SK-N-MC (cell line): Measurements from ENCODE around the gene NRXN3.

Experiments
- EZH2 ChIP-seq: fragments of 200-600 bp; sonication (generic); IDR thresholded peaks from one replicate; pipeline ENCODE4 v1.6.1; 2017; ENCODE audit warnings: antibody characterized with exemption
- FOXP2 ChIP-seq: optimal IDR thresholded peaks from 2 replicates; pipeline ENCODE3; 2011; ENCODE audit warnings: mild to moderate bottlenecking, moderate library complexity; ENCODE audit not compliant: insufficient read depth; ENCODE audit errors: extremely low read length, control extremely low read depth
- POLR2AphosphoS5 ChIP-seq: IDR thresholded peaks from 2 replicates; pipeline ENCODE4 v1.6.1; 2012; ENCODE audit warnings: mild to moderate bottlenecking, low read depth, low read length, borderline replicate concordance

- no peak for TF ChIP-seq EZH2
- no peak for TF ChIP-seq POLR2AphosphoS5
- no peak for TF ChIP-seq FOXP2
These were observed 594.5 kb downstream of the NRXN3 start for GRCh38 chr14:78764645-78765044.
